ENCODE data around the gene TEX51.

- TF ChIP-seq CTCF (conservative IDR thresholded peaks at IDR 0.05; ENCODE audit: low read length) (no peak), EZH2phosphoT487 (IDR thresholded peaks at IDR 0.05; ENCODE audit: borderline replicate concordance, low read depth, low read length) (no peak)
Measured at GRCh38 chr2:126902859-126903258, 4.2 kb downstream of the TEX51 start.

All from OCI-LY7 (cell line).